Gastroesophageal sphincter (tissue), 4 donors: ENCODE results near the gene TIPRL. TPM values are rescaled to one million over a fixed set of nuclear protein-coding genes. Genes with fewer than 3 reads are reported as not detected.

Source experiments
- ATAC-seq: fragments of 150-250 bp; one replicate; pipeline ENCODE4 v1.9.1; 2016; ENCODE audit warnings: mild to moderate bottlenecking, moderate library complexity
- H3K27ac ChIP-seq, 4 donors: fragments of 200-600 bp; sonication (generic) in 3 of 4; 1 replicate in 3 of 4; 2 replicates in 1 of 4; pipeline ENCODE4 v1.5.1; 2016 to 2019
- H3K27me3 ChIP-seq: fragments of 200-600 bp; sonication (generic); one replicate; pipeline ENCODE4 v1.5.1; 2019
- H3K36me3 ChIP-seq, 2 donors: fragments of 200-600 bp; sonication (generic); one replicate each; pipeline ENCODE4 v1.5.1; 2019; ENCODE audit warnings: control low read depth in 1 of 2
- H3K4me1 ChIP-seq, 3 donors: fragments of 200-600 bp; sonication (generic); 1 replicate in 2 of 3; 2 replicates in 1 of 3; pipeline ENCODE4 v1.5.1; 2016 to 2019; ENCODE audit warnings: control low read depth in 2 of 3
- H3K4me3 ChIP-seq, 2 donors: fragments of 200-600 bp; sonication (generic); one replicate each; pipeline ENCODE4 v1.5.1; 2019; ENCODE audit warnings: mild to moderate bottlenecking in 1 of 2, moderate library complexity in 1 of 2
- H3K9me3 ChIP-seq, 3 donors: fragments of 200-600 bp; sonication (generic); one replicate each; pipeline ENCODE4 v1.5.1; 2017 to 2019; ENCODE audit warnings: control low read depth in 2 of 3
- EP300 ChIP-seq: sonication (generic); formaldehyde crosslinking; IDR thresholded peaks from one replicate; pipeline ENCODE4 v1.6.1; 2017; ENCODE audit warnings: antibody characterized with exemption, mild to moderate bottlenecking
- POLR2A ChIP-seq, 2 donors: fragments of 450-650 bp; IDR thresholded peaks; one replicate each; pipeline ENCODE4 v1.6.1; 2017; ENCODE audit warnings: antibody characterized with exemption in 2 of 2, mild to moderate bottlenecking in 2 of 2, moderate library complexity in 1 of 2
- POLR2AphosphoS5 ChIP-seq: sonication (generic); formaldehyde crosslinking; IDR thresholded peaks from one replicate; pipeline ENCODE4 v1.6.1; 2017; ENCODE audit warnings: antibody characterized with exemption
- WGBS, 2 donors: methylation state at CpG; one replicate each; pipeline ENCODE4 v1.1.5; 2018; ENCODE audit warnings: low coverage in 1 of 2; 5-methylcytosine and 5-hydroxymethylcytosine counted together
- total RNA-seq, 4 donors: library from RNA; depleted of rRNA; stranded (reverse); fragments of >200 nt; gene quantifications; one replicate each; pipeline ENCODE4 v1.1.0, GENCODE V29; 2016
- TF ChIP-seq, protein P1 (sequence below), 4 experiments: fragments of 200-600 bp in 2 of 4; fragments of 450-650 bp in 2 of 4; sonication (generic) in 1 of 4; IDR thresholded peaks; one replicate each; pipeline ENCODE4 v1.5.1; 2017 to 2019; ENCODE audit warnings: antibody characterized with exemption in 4 of 4, mild to moderate bottlenecking in 2 of 4, moderate library complexity in 2 of 4

Gene TIPRL
- total RNA-seq, 4 donors from 2014 or later, result 16.7 to 34.9 (median 23.5) TPM

- no peaks in the 10 kb centered on the region for H3K9me3 ChIP-seq
- peaks cover 0 to 94% of the 10 kb centered on the region in 2 donors for H3K36me3 ChIP-seq
- peaks cover 3 to 38% (median 4%) of the 10 kb centered on the region in 3 donors for H3K4me1 ChIP-seq
- no peaks in the 10 kb centered on the region for H3K27me3 ChIP-seq
- no peak for TF ChIP-seq EP300
- no peak for TF ChIP-seq POLR2A (IDR thresholded peaks at IDR 0.05)
- TF ChIP-seq, protein P1, sequence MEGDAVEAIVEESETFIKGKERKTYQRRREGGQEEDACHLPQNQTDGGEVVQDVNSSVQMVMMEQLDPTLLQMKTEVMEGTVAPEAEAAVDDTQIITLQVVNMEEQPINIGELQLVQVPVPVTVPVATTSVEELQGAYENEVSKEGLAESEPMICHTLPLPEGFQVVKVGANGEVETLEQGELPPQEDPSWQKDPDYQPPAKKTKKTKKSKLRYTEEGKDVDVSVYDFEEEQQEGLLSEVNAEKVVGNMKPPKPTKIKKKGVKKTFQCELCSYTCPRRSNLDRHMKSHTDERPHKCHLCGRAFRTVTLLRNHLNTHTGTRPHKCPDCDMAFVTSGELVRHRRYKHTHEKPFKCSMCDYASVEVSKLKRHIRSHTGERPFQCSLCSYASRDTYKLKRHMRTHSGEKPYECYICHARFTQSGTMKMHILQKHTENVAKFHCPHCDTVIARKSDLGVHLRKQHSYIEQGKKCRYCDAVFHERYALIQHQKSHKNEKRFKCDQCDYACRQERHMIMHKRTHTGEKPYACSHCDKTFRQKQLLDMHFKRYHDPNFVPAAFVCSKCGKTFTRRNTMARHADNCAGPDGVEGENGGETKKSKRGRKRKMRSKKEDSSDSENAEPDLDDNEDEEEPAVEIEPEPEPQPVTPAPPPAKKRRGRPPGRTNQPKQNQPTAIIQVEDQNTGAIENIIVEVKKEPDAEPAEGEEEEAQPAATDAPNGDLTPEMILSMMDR (IDR thresholded peaks at IDR 0.05), result no peak
- TF ChIP-seq POLR2AphosphoS5, result no peak
- H3K27ac ChIP-seq, result peak overlapping the region in 3 of 4 donors; percentile 9 to 51 (median 32)
- peak; percentile 60 for ATAC-seq
- H3K4me3 ChIP-seq, result no peak overlapping the region
Observed at GRCh38 chr1:168235548-168235885, 56.8 kb downstream of the TIPRL start.

DNA sequence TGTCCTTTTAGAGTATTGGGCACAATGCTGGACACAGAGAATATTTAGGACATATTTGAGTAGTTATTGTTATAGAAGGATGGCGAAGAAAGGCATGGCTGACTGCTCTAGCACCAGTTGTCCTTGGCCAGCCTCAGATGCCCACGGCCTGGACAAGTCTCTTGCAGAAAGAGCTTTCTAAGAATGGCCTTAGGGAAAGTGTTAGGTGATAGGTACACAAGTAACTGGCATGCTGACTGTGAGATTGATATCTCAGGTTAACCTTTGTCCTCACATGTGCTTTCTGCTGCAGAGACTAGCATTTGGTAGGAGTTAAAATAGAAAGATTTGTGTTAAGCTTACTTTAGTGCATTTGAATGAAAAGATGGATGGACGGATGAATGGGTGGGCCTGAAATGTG, 57.2 kb downstream of the TIPRL start:
- Histone ChIP-seq H3K27me3 (no peaks in the 10 kb centered on the region), H3K36me3 (peaks cover 0 to 94% of the 10 kb centered on the region in 2 donors), H3K4me1 (peaks cover 0 to 34% (median 4%) of the 10 kb centered on the region in 3 donors), H3K4me3 (no peak overlapping the region), H3K9me3 (no peaks in the 10 kb centered on the region), H3K27ac (peak overlapping the region in 3 of 4 donors; percentile 9 to 51 (median 14))
- TF ChIP-seq POLR2A (IDR thresholded peaks at IDR 0.05) (no peak), EP300 (no peak), POLR2AphosphoS5 (no peak)
- TF ChIP-seq, protein P1 (IDR thresholded peaks at IDR 0.05), result no peak
- 80 to 86% methylated on average over 2 to 3 of the region's 3 CpGs for WGBS, 2 donors
- no peak for ATAC-seq

GRCh38 chr1:168236836-168237611, 58.3 kb downstream of the TIPRL start:
- peaks cover 3 to 26% (median 4%) of the 10 kb centered on the region in 3 donors for H3K4me1 ChIP-seq
- no peaks in the 10 kb centered on the region for H3K9me3 ChIP-seq
- 57 to 91% methylated on average over 3 to 7 of the region's 7 CpGs for WGBS, 2 donors
- ATAC-seq, result no peak
- no peak overlapping the region for H3K4me3 ChIP-seq
- no peak for TF ChIP-seq POLR2A (IDR thresholded peaks at IDR 0.05)
- no peak for TF ChIP-seq POLR2AphosphoS5
- TF ChIP-seq EP300, result no peak
- TF ChIP-seq, protein P1 (IDR thresholded peaks at IDR 0.05), result no peak
- H3K27ac ChIP-seq, result no peak overlapping the region
- no peaks in the 10 kb centered on the region for H3K27me3 ChIP-seq
- H3K36me3 ChIP-seq, result peaks cover 0 to 93% of the 10 kb centered on the region in 2 donors

- Histone ChIP-seq H3K36me3 (peaks cover 0 to 69% of the 10 kb centered on the region in 2 donors), H3K27ac (peak overlapping the region; percentile 17 to 71 (median 58))
- WGBS, 2 donors, result 0 to 12% methylated on average over 1 to 2 of the region's 2 CpGs
Observed at GRCh38 chr1:168243198-168243597, 64.4 kb downstream of the TIPRL start.

More at GRCh38 chr1:168243198-168243597, 64.4 kb downstream of the TIPRL start:
- TF ChIP-seq POLR2A (IDR thresholded peaks at IDR 0.05), result no peak
- peak; percentile 27 for TF ChIP-seq POLR2AphosphoS5
- TF ChIP-seq EP300, result no peak
- TF ChIP-seq, protein P1 (IDR thresholded peaks at IDR 0.05), result no peak
- H3K4me3 ChIP-seq, result no peak overlapping the region
- H3K27me3 ChIP-seq, result no peaks in the 10 kb centered on the region
- no peaks in the 10 kb centered on the region for H3K9me3 ChIP-seq
- ATAC-seq, result peak; percentile 60
- H3K4me1 ChIP-seq, result peaks cover 8 to 27% (median 24%) of the 10 kb centered on the region in 3 donors
